ENCODE measurements around the gene RPS6KA1.

DNA sequence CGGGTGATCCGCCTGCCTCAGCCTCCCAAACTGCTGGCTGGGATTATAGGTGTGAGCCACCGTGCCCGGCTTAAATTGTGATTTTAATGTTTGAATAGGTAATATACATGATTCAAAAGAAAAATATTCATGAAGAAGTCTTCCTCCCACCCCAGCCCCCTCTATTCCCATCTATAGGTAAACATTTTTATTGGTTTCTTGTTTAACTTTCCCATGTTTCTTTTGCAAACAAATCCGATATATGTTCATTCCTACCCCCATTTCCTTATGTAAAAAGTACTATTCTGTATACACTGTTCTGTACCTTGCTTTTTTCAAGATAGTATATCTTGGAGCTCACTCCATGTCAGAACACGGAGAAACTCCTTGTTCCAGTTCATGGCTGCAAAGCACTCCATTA is 23.2 kb downstream of the RPS6KA1 start:
- TF ChIP-seq, protein P1, sequence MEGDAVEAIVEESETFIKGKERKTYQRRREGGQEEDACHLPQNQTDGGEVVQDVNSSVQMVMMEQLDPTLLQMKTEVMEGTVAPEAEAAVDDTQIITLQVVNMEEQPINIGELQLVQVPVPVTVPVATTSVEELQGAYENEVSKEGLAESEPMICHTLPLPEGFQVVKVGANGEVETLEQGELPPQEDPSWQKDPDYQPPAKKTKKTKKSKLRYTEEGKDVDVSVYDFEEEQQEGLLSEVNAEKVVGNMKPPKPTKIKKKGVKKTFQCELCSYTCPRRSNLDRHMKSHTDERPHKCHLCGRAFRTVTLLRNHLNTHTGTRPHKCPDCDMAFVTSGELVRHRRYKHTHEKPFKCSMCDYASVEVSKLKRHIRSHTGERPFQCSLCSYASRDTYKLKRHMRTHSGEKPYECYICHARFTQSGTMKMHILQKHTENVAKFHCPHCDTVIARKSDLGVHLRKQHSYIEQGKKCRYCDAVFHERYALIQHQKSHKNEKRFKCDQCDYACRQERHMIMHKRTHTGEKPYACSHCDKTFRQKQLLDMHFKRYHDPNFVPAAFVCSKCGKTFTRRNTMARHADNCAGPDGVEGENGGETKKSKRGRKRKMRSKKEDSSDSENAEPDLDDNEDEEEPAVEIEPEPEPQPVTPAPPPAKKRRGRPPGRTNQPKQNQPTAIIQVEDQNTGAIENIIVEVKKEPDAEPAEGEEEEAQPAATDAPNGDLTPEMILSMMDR (IDR thresholded peaks at IDR 0.05) = no peak
- no peak for TF ChIP-seq NFYB (CRISPR knock-in tag; conservative IDR thresholded peaks at IDR 0.05; ENCODE audit: low read depth)
- TF ChIP-seq, protein P2, sequence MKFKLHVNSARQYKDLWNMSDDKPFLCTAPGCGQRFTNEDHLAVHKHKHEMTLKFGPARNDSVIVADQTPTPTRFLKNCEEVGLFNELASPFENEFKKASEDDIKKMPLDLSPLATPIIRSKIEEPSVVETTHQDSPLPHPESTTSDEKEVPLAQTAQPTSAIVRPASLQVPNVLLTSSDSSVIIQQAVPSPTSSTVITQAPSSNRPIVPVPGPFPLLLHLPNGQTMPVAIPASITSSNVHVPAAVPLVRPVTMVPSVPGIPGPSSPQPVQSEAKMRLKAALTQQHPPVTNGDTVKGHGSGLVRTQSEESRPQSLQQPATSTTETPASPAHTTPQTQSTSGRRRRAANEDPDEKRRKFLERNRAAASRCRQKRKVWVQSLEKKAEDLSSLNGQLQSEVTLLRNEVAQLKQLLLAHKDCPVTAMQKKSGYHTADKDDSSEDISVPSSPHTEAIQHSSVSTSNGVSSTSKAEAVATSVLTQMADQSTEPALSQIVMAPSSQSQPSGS (CRISPR knock-in tag; IDR thresholded peaks at IDR 0.05; ENCODE audit: borderline replicate concordance, low read depth) = no peak
- TF ChIP-seq CREB1 (CRISPR knock-in tag; IDR thresholded peaks at IDR 0.05) = no peak
- TF ChIP-seq CREM (CRISPR knock-in tag; IDR thresholded peaks at IDR 0.05) = no peak
- no peak for TF ChIP-seq ETV6 (CRISPR knock-in tag; IDR thresholded peaks at IDR 0.05)
- TF ChIP-seq, protein P3, sequence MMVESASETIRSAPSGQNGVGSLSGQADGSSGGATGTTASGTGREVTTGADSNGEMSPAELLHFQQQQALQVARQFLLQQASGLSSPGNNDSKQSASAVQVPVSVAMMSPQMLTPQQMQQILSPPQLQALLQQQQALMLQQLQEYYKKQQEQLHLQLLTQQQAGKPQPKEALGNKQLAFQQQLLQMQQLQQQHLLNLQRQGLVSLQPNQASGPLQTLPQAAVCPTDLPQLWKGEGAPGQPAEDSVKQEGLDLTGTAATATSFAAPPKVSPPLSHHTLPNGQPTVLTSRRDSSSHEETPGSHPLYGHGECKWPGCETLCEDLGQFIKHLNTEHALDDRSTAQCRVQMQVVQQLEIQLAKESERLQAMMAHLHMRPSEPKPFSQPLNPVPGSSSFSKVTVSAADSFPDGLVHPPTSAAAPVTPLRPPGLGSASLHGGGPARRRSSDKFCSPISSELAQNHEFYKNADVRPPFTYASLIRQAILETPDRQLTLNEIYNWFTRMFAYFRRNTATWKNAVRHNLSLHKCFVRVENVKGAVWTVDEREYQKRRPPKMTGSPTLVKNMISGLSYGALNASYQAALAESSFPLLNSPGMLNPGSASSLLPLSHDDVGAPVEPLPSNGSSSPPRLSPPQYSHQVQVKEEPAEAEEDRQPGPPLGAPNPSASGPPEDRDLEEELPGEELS (CRISPR knock-in tag; IDR thresholded peaks at IDR 0.05) = no peak
- TF ChIP-seq NFE2L1 (CRISPR knock-in tag; IDR thresholded peaks at IDR 0.05) = no peak
- TF ChIP-seq ZNF512 (CRISPR knock-in tag; IDR thresholded peaks at IDR 0.05; ENCODE audit: borderline replicate concordance) = no peak
- no peak for TF ChIP-seq ZBTB21 (CRISPR knock-in tag; IDR thresholded peaks at IDR 0.05; ENCODE audit: borderline replicate concordance)
- no peak for TF ChIP-seq NR3C1 (CRISPR knock-in tag; conservative IDR thresholded peaks at IDR 0.05; ENCODE audit: low read depth)
- TF ChIP-seq MAX (CRISPR knock-in tag; IDR thresholded peaks at IDR 0.05) = no peak

Data from WTC11 (cell line).